Epithelial cell of prostate (primary cell): ENCODE measurements around the gene PHTF2.
"Not testable (repeated sequence)": the region's sequence is repeated elsewhere in the genome, so short reads cannot be mapped to it uniquely, and the experiment has no call there.

Experiments
- DNase-seq: peaks from one replicate; pipeline ENCODE4 v3.0.0-alpha.2; 2011; ENCODE audit warnings: low read depth, low spot score
- H3K27ac ChIP-seq: fragments of 450-650 bp; 2 replicates; pipeline ENCODE4 v1.5.1; 2017; ENCODE audit warnings: mild to moderate bottlenecking

Gene PHTF2

GRCh38 chr7:77825131-77825530 lies 26.6 kb downstream of the PHTF2 start:
- no peak overlapping the region for H3K27ac ChIP-seq
- DNase-seq = no peak

- DNase-seq = no peak
- no peak overlapping the region for H3K27ac ChIP-seq
These were observed 27.7 kb downstream of the PHTF2 start for GRCh38 chr7:77826300-77826699.

DNA sequence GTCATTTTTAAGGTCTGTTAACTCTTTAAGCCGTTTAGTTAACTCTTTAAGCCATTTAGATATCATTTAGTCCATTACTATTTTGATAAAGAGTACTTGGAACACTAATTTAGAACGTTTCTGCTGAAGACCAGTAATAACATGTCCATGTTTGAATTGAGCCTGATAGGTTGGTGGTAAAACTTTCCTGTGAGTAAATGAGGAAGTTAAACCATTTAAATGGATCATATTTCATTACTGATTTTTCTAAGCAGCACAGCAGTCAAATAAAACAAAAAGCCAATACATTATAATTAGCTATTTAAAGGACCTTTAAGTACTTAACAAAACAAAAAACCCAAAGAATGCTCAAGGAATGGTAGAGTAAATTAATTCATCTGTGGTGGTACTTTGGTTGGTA lies 29.4 kb downstream of the PHTF2 start:
- no peak for DNase-seq
- peak overlapping the region; percentile 11 for H3K27ac ChIP-seq

DNA sequence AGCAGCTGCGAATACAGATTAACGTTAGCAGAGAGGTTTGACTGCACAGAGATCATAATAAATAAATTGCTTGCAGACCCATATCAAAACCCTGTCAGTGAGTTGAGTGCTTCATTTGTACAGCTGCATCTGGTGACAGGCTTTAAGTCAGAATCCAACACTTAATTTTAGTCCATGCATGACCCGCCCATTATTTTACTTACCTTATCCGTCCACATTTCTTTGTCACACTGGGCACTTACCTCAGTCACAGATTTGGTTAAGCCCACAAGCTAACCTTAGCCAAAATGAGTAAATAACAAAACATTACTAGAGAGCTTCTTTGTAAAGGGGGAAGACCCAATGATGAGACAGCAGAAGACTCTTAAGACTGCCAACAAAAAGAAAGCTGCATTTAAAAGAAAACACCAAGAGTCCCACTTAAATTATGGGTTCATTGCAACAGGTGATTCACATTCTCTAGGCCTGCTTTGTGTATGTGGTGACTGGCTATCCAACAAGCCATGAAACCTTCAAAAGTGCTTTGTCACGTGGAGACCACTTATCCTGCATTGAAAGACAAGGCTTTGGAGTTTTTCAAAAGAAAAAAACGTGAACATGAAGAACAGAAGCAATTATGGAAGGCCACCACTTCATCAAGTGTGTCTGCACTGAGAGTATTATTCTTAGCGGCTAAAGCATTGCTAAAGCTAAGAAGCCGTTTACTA lies 32.2 kb downstream of the PHTF2 start:
- no peak for DNase-seq
- no peak overlapping the region for H3K27ac ChIP-seq

DNA sequence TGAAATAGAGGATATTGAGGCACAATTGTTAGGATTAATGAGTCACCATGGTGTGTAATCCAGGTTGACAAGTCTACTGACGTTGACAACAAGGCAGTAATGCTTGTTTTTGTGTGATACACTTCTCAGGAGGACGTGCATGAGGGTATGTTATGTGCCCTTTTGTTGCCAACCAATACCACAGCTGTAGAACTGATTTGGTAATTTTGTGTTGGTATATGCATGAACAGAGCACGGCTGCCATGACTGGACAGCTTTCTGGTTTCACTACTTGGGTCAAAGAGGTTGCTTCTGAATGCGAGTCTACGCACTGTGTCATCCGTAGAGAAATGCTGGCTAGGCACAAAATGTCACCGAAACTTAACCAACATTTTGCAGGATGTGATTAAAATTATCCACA lies 32.9 kb downstream of the PHTF2 start:
- H3K27ac ChIP-seq = no peak overlapping the region
- no peak for DNase-seq

DNA sequence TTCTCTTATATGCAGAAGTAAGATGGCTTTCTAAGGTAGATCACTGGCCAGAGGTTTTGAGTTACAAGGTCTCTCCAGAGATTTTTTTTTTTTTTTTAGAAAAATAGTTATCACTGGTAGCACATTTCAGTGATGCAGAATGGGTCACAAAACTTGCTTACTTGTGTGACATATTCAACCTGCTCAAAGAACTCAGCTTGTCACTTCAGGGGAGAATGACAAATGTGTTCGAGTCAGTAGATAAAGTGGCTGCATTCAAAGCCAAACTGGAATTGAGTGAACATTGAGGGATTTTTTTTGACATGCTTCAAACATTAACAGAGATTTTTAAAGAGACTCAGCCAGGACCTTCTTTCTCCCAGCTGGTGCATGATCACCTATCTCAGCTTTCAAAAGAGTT lies 33.4 kb downstream of the PHTF2 start:
- DNase-seq = no peak
- H3K27ac ChIP-seq = no peak overlapping the region

DNA sequence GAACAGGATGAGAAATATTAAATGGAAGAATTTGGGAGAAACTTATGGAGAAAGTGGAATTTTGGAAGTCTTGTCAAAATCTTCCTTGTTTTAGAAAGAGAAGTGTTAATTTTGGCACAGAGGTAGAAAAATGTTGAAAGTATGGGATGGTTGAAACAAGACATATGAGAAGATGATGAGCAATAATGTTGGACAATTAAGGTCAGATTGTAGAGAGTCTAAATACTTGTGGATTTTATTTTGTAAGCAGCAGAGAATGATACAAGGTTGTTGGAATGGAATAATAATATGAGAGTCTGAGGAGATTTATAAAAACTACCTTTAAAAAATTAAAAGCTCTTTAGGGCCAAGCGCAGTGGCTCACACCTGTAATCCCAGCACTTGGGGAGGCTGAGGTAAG lies 34.6 kb downstream of the PHTF2 start:
- DNase-seq = no peak
- peak overlapping the region; percentile 86 for H3K27ac ChIP-seq

- not testable (repeated sequence) for H3K27ac ChIP-seq, DNase-seq
These were observed 37.9 kb downstream of the PHTF2 start for GRCh38 chr7:77836425-77836824.

DNA sequence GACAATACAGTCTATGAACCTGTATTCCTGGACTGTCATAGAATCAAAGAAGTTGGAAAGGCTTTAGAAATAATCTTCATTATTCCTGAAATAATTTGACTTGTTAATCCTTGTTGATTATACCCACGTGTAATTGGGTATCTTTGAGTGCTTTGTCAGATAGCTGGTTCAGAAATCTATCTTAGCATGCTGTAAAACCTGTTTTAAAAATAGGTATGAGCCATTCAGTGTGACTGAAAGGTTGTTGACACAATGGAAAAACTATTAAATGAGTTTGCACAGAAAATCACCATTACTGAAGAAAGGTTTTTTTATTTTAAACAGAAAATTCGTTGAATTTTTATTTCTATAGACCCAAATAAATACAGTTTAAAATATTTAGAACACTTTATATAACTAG lies 38.7 kb downstream of the PHTF2 start:
- no peak overlapping the region for H3K27ac ChIP-seq
- no peak for DNase-seq

GRCh38 chr7:77837966-77838365 lies 39.4 kb downstream of the PHTF2 start:
- DNase-seq = no peak
- no peak overlapping the region for H3K27ac ChIP-seq

GRCh38 chr7:77838929-77839491 lies 40.4 kb downstream of the PHTF2 start:
- DNase-seq = no peak
- no peak overlapping the region for H3K27ac ChIP-seq

- no peak overlapping the region for H3K27ac ChIP-seq
- no peak for DNase-seq
These were observed 41.3 kb downstream of the PHTF2 start for GRCh38 chr7:77839919-77840318.

GRCh38 chr7:77843194-77843593 lies 44.6 kb downstream of the PHTF2 start:
- no peak overlapping the region for H3K27ac ChIP-seq
- DNase-seq = no peak

GRCh38 chr7:77846317-77847092 lies 47.9 kb downstream of the PHTF2 start:
- no peak for DNase-seq
- no peak overlapping the region for H3K27ac ChIP-seq

- H3K27ac ChIP-seq = no peak overlapping the region
- DNase-seq = no peak
These were observed 57.0 kb downstream of the PHTF2 start for GRCh38 chr7:77855371-77856083.

- no peak for DNase-seq
- H3K27ac ChIP-seq = no peak overlapping the region
These were observed 59.7 kb downstream of the PHTF2 start for GRCh38 chr7:77858278-77858677.

DNA sequence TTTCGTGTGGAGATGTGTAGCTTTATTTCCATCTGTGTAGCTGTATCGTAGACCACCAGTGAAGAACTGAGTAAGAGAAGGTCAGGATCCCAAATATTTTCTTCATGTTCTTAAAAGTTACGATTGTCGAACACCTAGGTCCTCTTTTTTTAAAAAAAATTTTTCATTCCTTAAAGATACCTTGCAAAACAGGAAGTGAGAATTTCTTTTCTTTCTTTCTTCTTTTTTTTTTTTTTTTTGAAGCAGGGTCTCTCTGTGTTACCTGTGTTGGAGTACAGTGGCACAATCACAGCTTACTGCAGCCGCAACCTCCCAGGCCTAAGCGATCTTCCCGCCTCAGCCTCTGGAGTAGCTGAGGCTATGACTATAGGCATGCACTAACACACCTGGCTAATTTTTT lies 60.8 kb downstream of the PHTF2 start:
- no peak for DNase-seq
- H3K27ac ChIP-seq = no peak overlapping the region

DNA sequence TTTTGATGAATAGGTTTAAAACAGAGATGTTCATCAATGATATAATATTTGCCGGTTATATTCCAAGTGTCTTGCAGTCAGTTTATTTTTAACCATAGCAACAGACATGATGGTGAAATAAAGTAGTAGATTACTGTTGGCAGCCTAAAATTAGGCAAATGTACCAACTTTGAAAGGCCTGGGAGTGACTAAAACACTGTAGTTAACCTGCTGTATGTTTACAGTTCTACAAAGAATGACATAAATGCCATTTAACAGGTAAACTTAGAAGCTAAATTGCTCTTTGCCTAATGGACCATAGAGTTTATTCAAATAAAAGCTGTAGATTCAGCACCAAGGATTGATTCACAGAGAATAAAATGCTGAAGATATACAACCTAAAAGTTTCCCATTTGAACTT lies 64.1 kb downstream of the PHTF2 start:
- no peak for DNase-seq

GRCh38 chr7:77863860-77864259 lies 65.3 kb downstream of the PHTF2 start:
- H3K27ac ChIP-seq = no peak overlapping the region
- no peak for DNase-seq

More for the DNA sequence above, 64.1 kb downstream of the PHTF2 start:
- no peak overlapping the region for H3K27ac ChIP-seq

- H3K27ac ChIP-seq = peak overlapping the region; percentile 77
- no peak for DNase-seq
These were observed 67.8 kb downstream of the PHTF2 start for GRCh38 chr7:77866370-77866769.
